Neuronal stem cell (in vitro differentiated cells): ENCODE measurements around the gene CSNK1E.

Experiments
- DNase-seq: peaks from one replicate; pipeline ENCODE4 v3.0.0-alpha.2; 2013; ENCODE audit warnings: low spot score
- H2AFZ ChIP-seq: one replicate; pipeline ENCODE4 v1.6.1; 2013; ENCODE audit warnings: mild to moderate bottlenecking, low read length, inconsistent platforms
- H2AK5ac ChIP-seq: 2 replicates; pipeline ENCODE4 v1.6.1; 2013; ENCODE audit warnings: low read depth, mild to moderate bottlenecking, inconsistent platforms, low read length, moderate library complexity, mixed read lengths
- H2BK120ac ChIP-seq: 2 replicates; pipeline ENCODE4 v1.6.1; 2013; ENCODE audit warnings: low read depth, mild to moderate bottlenecking, inconsistent platforms, low read length, moderate library complexity, mixed read lengths
- H2BK12ac ChIP-seq: one replicate; pipeline ENCODE4 v1.6.1; 2013; ENCODE audit warnings: low read length, inconsistent platforms
- H2BK15ac ChIP-seq: 2 replicates; pipeline ENCODE4 v1.6.1; 2013; ENCODE audit warnings: mild to moderate bottlenecking, low read length, inconsistent platforms, mixed read lengths
- H2BK5ac ChIP-seq: one replicate; pipeline ENCODE4 v1.6.1; 2013; ENCODE audit warnings: inconsistent platforms, mild to moderate bottlenecking, low read length, moderate library complexity
- H3K14ac ChIP-seq: one replicate; pipeline ENCODE4 v1.6.1; 2013; ENCODE audit warnings: low read length, inconsistent platforms
- H3K18ac ChIP-seq: 2 replicates; pipeline ENCODE4 v1.6.1; 2013; ENCODE audit warnings: low read length, inconsistent platforms
- H3K23ac ChIP-seq: 2 replicates; pipeline ENCODE4 v1.6.1; 2013; ENCODE audit warnings: low read depth, mild to moderate bottlenecking, mixed read lengths, low read length, inconsistent platforms; ENCODE audit not compliant: poor library complexity
- H3K27ac ChIP-seq: replicated peaks from 3 replicates; pipeline ENCODE4 v1.5.1; 2013; ENCODE audit warnings: low read length, inconsistent platforms
- H3K27me3 ChIP-seq, 3 experiments: 2 replicates each; pipeline ENCODE4 v1.6.1; 2013; ENCODE audit warnings: low read length in 3 of 3, mild to moderate bottlenecking in 2 of 3, inconsistent platforms in 1 of 3, low read depth in 1 of 3, mixed read lengths in 1 of 3, moderate library complexity in 1 of 3; ENCODE audit not compliant: control insufficient read depth in 3 of 3, insufficient read depth in 3 of 3
- H3K36me3 ChIP-seq, 2 donors: replicated peaks in 1 of 2; 2 replicates each; pipeline ENCODE4 v1.6.1; 2013; ENCODE audit warnings: low read length in 2 of 2; ENCODE audit not compliant: control insufficient read depth in 2 of 2, insufficient read depth in 2 of 2
- H3K4ac ChIP-seq: 2 replicates; pipeline ENCODE4 v1.6.1; 2013; ENCODE audit warnings: inconsistent platforms, mild to moderate bottlenecking, low read length, moderate library complexity
- H3K4me1 ChIP-seq, 2 donors: 1 replicate in 1 of 2; 2 replicates in 1 of 2; pipeline ENCODE4 v1.6.1; 2013; ENCODE audit warnings: low read length in 2 of 2, low read depth in 1 of 2; ENCODE audit not compliant: control insufficient read depth in 2 of 2, insufficient read depth in 1 of 2
- H3K4me2 ChIP-seq: one replicate; pipeline ENCODE4 v1.6.1; 2013; ENCODE audit warnings: mild to moderate bottlenecking, low read length, inconsistent platforms; ENCODE audit not compliant: insufficient read depth, poor library complexity, severe bottlenecking
- H3K4me3 ChIP-seq, 2 donors: 2 replicates each; pipeline ENCODE4 v1.5.1; 2013; ENCODE audit warnings: low read length in 2 of 2, mild to moderate bottlenecking in 2 of 2, inconsistent platforms in 1 of 2, moderate library complexity in 1 of 2
- H3K79me1 ChIP-seq: one replicate; pipeline ENCODE4 v1.6.1; 2013; ENCODE audit warnings: low read depth, mild to moderate bottlenecking, inconsistent platforms, low read length, moderate library complexity
- H3K9ac ChIP-seq: one replicate; pipeline ENCODE4 v1.6.1; 2013; ENCODE audit warnings: mild to moderate bottlenecking, low read depth, low read length, inconsistent platforms; ENCODE audit not compliant: poor library complexity
- H3K9me3 ChIP-seq, 2 donors: replicated peaks in 1 of 2; 2 replicates each; pipeline versions ENCODE3 to v1.6.1; 2013; ENCODE audit warnings: low read length in 2 of 2, mild to moderate bottlenecking in 2 of 2, inconsistent platforms in 1 of 2, low read depth in 1 of 2, mixed read lengths in 1 of 2, moderate library complexity in 1 of 2; ENCODE audit not compliant: control insufficient read depth in 2 of 2, insufficient read depth in 1 of 2
- H4K8ac ChIP-seq: one replicate; pipeline ENCODE4 v1.6.1; 2013; ENCODE audit warnings: low read depth, mild to moderate bottlenecking, inconsistent platforms, low read length, moderate library complexity
- H4K91ac ChIP-seq: one replicate; pipeline ENCODE4 v1.6.1; 2013; ENCODE audit warnings: low read length, low read depth, mild to moderate bottlenecking, inconsistent platforms; ENCODE audit not compliant: poor library complexity
- WGBS, 2 donors: extraction: QIAGEN DNeasy Blood & Tissue Kit; methylation state at CpG; one replicate each; pipeline ENCODE4 v1.1.7; 2013; ENCODE audit warnings: missing lambda C conversion rate in 2 of 2, mixed read lengths in 1 of 2; ENCODE audit not compliant: insufficient read length in 2 of 2, insufficient replicate concordance in 1 of 2; ENCODE audit errors: extremely low coverage in 2 of 2; 5-methylcytosine and 5-hydroxymethylcytosine counted together

Gene CSNK1E

GRCh38 chr22:38318792-38319773 is 1.9 kb upstream of the CSNK1E start:
- Histone ChIP-seq H2BK15ac (no peak overlapping the region), H2BK120ac (no peak overlapping the region), H3K18ac (peak overlapping the region; percentile 7), H3K27me3 (no peaks in the 10 kb centered on the region), H3K4me2 (no peak overlapping the region), H3K9me3 (no peaks in the 10 kb centered on the region), H4K91ac (no peak overlapping the region), H3K14ac (no peak overlapping the region), H4K8ac (no peak overlapping the region), H3K4me3 (no peak overlapping the region), H3K27ac (no peak overlapping the region), H3K9ac (peak overlapping the region; percentile 50), H3K23ac (no peak overlapping the region), H2AK5ac (peak overlapping the region; percentile 68), H3K4me1 (peaks cover 27% of the 10 kb centered on the region in 2 donors), H3K79me1 (peaks cover 13% of the 10 kb centered on the region), H3K4ac (no peak overlapping the region), H3K36me3 (peaks cover 1 to 11% of the 10 kb centered on the region in 2 donors), H2BK5ac (no peak overlapping the region), H2AFZ (peak overlapping the region; percentile 96), H2BK12ac (no peak overlapping the region)
- no CpG with 5 or more reads among the region's 14 CpGs for WGBS, 2 donors
- no peak for DNase-seq

DNA sequence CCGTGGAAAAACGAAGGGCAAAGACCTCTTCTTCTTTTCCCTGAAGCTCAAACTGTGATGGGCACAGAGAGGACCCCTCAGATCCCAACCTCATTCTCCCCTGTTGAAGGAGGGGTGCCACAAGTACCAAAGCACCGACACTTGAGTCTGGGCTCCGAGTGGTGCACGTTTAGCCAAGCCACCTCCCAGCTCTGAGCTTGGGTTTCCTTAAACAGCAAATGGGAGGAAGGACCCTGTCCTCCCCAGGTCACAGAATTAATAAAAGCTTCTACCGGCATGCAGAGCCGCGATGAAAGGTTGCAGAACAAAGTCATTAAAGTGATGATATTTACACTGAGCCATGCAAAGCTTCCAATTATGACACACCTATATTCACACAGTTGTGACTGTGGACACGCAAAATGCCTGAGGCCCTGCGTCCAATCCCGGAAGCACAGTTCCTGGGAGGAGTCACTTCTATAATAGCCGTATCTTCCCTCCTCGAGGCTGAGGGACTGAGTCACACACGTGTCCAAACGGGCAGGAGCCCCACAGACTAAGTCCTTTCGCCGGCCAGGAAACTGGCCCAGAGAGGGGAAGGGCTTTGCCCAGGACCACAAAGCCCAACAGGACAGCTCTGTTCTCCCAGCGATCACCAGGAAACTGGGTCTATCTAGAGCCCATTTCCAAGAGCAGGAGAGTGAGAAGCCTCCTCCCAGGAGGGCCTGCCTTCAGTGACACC is 922 bp upstream of the CSNK1E start:
- peak overlapping the region; percentile 99 for H3K18ac ChIP-seq
- H3K79me1 ChIP-seq: peaks cover 13% of the 10 kb centered on the region
- H3K9me3 ChIP-seq: no peaks in the 10 kb centered on the region
- H3K23ac ChIP-seq: no peak overlapping the region
- no peak overlapping the region for H3K4ac ChIP-seq
- peak overlapping the region; percentile 68 for H2AK5ac ChIP-seq
- no peak overlapping the region for H3K9ac ChIP-seq
- peaks cover 34 to 35% of the 10 kb centered on the region in 2 donors for H3K4me1 ChIP-seq
- H2BK15ac ChIP-seq: peak overlapping the region; percentile 53
- DNase-seq: no peak
- no peak overlapping the region for H3K14ac ChIP-seq
- H4K91ac ChIP-seq: no peak overlapping the region
- peak overlapping the region; percentile 11 for H3K27ac ChIP-seq
- WGBS, 2 donors: no CpG with 5 or more reads among the region's 18 CpGs
- H3K4me3 ChIP-seq: peak overlapping the region in 1 of 2 donors; percentile 63
- H2AFZ ChIP-seq: peak overlapping the region; percentile 96
- peak overlapping the region; percentile 47 for H2BK12ac ChIP-seq
- no peak overlapping the region for H4K8ac ChIP-seq
- peak overlapping the region; percentile 10 for H2BK5ac ChIP-seq
- H3K36me3 ChIP-seq: peaks cover 6 to 20% of the 10 kb centered on the region in 2 donors
- no peaks in the 10 kb centered on the region for H3K27me3 ChIP-seq
- H3K4me2 ChIP-seq: peak overlapping the region; percentile 61
- peak overlapping the region; percentile 21 for H2BK120ac ChIP-seq

DNA sequence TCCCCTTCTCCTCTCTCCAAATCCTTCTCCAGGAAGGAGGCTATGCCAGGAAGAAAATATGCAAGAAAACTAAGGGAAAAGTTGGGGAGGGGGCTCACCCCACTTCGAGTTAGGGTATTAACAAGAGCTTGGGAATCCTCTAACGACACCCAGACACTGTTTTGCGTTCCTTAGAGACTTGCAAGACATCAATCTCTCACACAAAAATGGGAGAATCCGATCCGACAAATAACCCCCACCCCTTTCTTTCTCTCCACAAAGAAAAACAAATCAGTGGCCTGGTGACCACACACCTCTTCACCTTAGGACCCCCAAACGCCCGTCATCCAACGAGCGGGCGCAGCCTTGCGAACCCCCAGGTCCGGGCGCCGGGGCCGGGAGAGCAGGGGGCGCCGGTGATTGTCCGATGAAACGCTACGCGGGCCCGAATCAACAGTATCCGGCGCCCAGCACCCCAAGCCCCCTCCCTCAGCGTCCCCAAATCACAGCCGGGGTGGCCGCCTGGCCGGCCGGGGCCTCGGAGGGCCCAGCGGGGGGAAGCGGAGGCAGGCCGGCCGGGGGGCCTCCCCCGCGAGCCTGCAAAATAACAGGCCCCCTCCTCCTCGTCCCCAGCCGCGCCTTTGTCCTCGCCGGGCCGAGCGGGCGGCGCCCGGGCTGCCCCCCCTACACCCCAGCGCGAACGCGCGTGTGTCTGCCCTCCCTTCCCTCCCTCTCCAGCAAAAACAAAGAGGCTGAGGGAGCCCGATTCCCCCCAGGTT is 690 bp downstream of the CSNK1E start:
- peak overlapping the region; percentile 70 to 89 for H3K4me3 ChIP-seq
- H4K91ac ChIP-seq: no peak overlapping the region
- no CpG with 5 or more reads among the region's 52 CpGs for WGBS, 2 donors
- H3K27me3 ChIP-seq: no peaks in the 10 kb centered on the region
- no peak for DNase-seq
- no peak overlapping the region for H3K23ac ChIP-seq
- H2AK5ac ChIP-seq: peak overlapping the region; percentile 96
- H3K79me1 ChIP-seq: peaks cover 15% of the 10 kb centered on the region
- peak overlapping the region; percentile 74 for H3K9ac ChIP-seq
- H3K9me3 ChIP-seq: no peaks in the 10 kb centered on the region
- no peak overlapping the region for H2BK12ac ChIP-seq
- peak overlapping the region; percentile 76 for H3K4me2 ChIP-seq
- H4K8ac ChIP-seq: no peak overlapping the region
- H2AFZ ChIP-seq: peak overlapping the region; percentile 75
- H2BK5ac ChIP-seq: peak overlapping the region; percentile 85
- H3K27ac ChIP-seq: peak overlapping the region; percentile 81
- peaks cover 34 to 37% of the 10 kb centered on the region in 2 donors for H3K4me1 ChIP-seq
- H2BK15ac ChIP-seq: peak overlapping the region; percentile 23
- peaks cover 17 to 36% of the 10 kb centered on the region in 2 donors for H3K36me3 ChIP-seq
- peak overlapping the region; percentile 98 for H3K18ac ChIP-seq
- no peak overlapping the region for H3K14ac ChIP-seq
- peak overlapping the region; percentile 53 for H2BK120ac ChIP-seq
- peak overlapping the region; percentile 70 for H3K4ac ChIP-seq
